SK-N-MC (cell line): ENCODE results near the gene OTOGL.

Experiments used
- EZH2 ChIP-seq: fragments of 200-600 bp; sonication (generic); IDR thresholded peaks from one replicate; pipeline ENCODE4 v1.6.1; 2017; ENCODE audit warnings: antibody characterized with exemption
- FOXP2 ChIP-seq: optimal IDR thresholded peaks from 2 replicates; pipeline ENCODE3; 2011; ENCODE audit warnings: mild to moderate bottlenecking, moderate library complexity; ENCODE audit not compliant: insufficient read depth; ENCODE audit errors: extremely low read length, control extremely low read depth
- POLR2AphosphoS5 ChIP-seq: IDR thresholded peaks from 2 replicates; pipeline ENCODE4 v1.6.1; 2012; ENCODE audit warnings: mild to moderate bottlenecking, low read depth, low read length, borderline replicate concordance

DNA sequence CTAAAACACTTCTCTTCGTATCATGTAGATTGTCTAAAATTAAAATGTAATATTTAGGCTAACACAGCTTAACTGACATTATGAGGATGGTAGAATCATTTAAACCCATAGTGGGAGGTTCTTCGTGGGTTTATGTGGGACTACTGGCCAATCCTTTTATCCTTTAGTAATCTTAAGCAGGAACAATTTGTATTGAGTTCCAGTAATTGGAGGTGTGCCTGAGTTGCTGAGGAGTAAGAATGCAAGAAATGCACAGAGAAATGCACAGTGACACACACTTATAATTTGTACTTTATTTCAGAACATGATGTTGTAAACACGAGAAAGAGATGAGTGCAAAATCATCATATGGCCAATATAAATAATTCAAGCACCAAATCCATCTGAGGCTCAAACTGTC is 22.3 kb downstream of the OTOGL start:
- TF ChIP-seq EZH2, result no peak
- TF ChIP-seq POLR2AphosphoS5, result no peak
- no peak for TF ChIP-seq FOXP2
